Dendritic cell treated with granulocyte-macrophage colony-stimulating factor and Interleukin-4, amounts not matched to agents 40 ng/mL and 50 ng/mL, for 4 days (primary cell): ENCODE data around the gene NOD2.
A peak's percentile ranks its signal among the peaks of the same experiment; 100 is the strongest.

ENCODE experiments used
- H3K27ac Mint-ChIP-seq: one replicate; pipeline ENCODE4 v1.8.0; 2022; ENCODE audit warnings: mild to moderate bottlenecking, mixed read lengths
- H3K27me3 Mint-ChIP-seq: one replicate; pipeline ENCODE4 v1.8.0; 2022; ENCODE audit warnings: mild to moderate bottlenecking, mixed read lengths
- H3K36me3 Mint-ChIP-seq: one replicate; pipeline ENCODE4 v1.8.0; 2022; ENCODE audit warnings: low read depth, mixed read lengths
- H3K4me1 Mint-ChIP-seq: one replicate; pipeline ENCODE4 v1.8.0; 2022; ENCODE audit warnings: low read depth, mixed read lengths
- H3K4me3 Mint-ChIP-seq: one replicate; pipeline ENCODE4 v1.8.0; 2022; ENCODE audit warnings: mild to moderate bottlenecking, moderate library complexity, mixed read lengths
- H3K9me3 Mint-ChIP-seq: one replicate; pipeline ENCODE4 v1.8.0; 2022; ENCODE audit warnings: mixed read lengths
- intact Hi-C: fragments of 100-400 bp; cut with micrococcal nuclease; formaldehyde crosslinking; loops from one replicate; pipeline ENCODE4 v1.15.0; 2022

Gene NOD2

DNA sequence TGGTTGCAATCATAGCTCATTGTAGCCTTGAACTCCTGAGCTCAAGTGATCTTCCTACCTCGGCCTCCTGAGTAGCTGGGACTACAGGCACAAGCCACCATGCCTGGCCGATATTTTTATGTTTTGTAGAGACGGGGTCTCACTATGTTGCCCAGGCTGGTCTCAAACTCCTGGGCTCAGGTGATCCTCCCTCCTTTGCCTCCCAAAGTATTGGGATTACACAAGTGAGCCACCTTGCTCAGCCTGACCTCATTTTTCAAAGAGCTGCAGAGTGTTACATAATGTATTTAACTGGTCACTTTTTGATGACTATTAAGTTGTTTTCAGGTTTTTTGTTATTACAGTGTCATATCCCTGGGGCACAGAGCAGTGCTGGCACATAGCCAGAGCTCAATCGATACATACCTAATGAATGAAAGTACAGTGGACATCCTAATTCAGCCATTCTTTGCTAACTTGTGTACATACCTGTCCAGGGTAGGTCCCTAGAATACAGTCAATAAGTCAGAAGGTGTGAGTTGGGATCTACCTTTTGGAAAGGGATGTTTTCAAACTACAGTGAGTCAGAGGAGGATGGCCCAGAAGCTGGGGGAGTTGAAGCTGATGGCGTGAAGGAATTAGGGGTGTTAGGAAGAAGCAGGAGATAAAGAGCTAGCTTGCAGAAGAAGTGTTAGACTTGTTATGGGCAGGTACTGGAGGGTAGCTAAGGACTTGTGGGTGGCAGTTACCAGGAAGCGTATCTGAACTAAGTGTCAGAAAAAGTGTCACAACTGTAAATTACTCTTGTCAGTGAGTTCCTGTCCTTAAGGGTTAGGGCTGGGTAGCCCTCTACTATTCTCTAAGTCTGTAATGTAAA lies 28.4 kb downstream of the NOD2 start:
- no peak overlapping the region for H3K4me3 Mint-ChIP-seq
- H3K27me3 Mint-ChIP-seq = no peaks in the 10 kb centered on the region
- H3K9me3 Mint-ChIP-seq = peaks cover 20% of the 10 kb centered on the region
- peaks cover 99% of the 10 kb centered on the region for H3K36me3 Mint-ChIP-seq
- peaks cover 53% of the 10 kb centered on the region for H3K4me1 Mint-ChIP-seq
- intact Hi-C loops = loop anchor here (1.0 kb wide), 1 partner anchor 8 kb away; no protein-coding TSS in a partner anchor
- H3K27ac Mint-ChIP-seq = no peak overlapping the region

DNA sequence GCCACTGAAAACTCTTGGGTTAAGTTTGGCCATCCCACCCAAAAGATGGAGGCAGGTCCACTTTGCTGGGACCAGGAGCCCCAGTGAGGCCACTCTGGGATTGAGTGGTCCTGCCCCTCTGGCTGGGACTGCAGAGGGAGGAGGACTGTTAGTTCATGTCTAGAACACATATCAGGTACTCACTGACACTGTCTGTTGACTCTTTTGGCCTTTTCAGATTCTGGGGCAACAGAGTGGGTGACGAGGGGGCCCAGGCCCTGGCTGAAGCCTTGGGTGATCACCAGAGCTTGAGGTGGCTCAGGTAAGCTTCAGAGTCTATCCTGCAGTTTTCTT lies 29.0 kb downstream of the NOD2 start:
- Mint-ChIP-seq H3K36me3 (peaks cover 99% of the 10 kb centered on the region), H3K27ac (no peak overlapping the region), H3K9me3 (peaks cover 20% of the 10 kb centered on the region), H3K4me3 (no peak overlapping the region), H3K27me3 (no peaks in the 10 kb centered on the region), H3K4me1 (peaks cover 47% of the 10 kb centered on the region)
- intact Hi-C loops = no loop called here

DNA sequence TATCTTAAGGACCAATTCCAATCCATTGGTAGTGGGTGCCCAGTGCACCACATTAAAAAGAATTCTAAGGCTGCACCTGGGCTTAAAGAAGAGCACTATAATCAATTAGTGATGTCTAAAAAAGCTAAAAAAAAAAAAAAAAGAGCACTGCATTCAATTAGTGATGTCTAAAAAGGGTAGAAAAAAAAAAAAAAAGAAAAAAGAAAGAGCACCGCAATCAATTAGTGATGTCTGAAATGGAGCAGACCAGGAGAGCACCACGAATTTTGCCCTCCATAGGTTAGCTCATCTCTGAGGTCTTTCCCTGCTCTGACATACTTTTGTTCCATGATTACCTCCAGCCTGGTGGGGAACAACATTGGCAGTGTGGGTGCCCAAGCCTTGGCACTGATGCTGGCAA lies 29.6 kb downstream of the NOD2 start:
- no peak overlapping the region for H3K27ac Mint-ChIP-seq
- H3K9me3 Mint-ChIP-seq = peaks cover 20% of the 10 kb centered on the region
- H3K27me3 Mint-ChIP-seq = no peaks in the 10 kb centered on the region
- peaks cover 41% of the 10 kb centered on the region for H3K4me1 Mint-ChIP-seq
- intact Hi-C loops = no loop called here
- H3K36me3 Mint-ChIP-seq = peaks cover 99% of the 10 kb centered on the region
- H3K4me3 Mint-ChIP-seq = no peak overlapping the region

GRCh38 chr16:50724306-50724705 lies 30.9 kb downstream of the NOD2 start:
- peaks cover 20% of the 10 kb centered on the region for H3K9me3 Mint-ChIP-seq
- H3K4me3 Mint-ChIP-seq = no peak overlapping the region
- no peaks in the 10 kb centered on the region for H3K27me3 Mint-ChIP-seq
- H3K4me1 Mint-ChIP-seq = peaks cover 28% of the 10 kb centered on the region
- intact Hi-C loops = no loop called here
- H3K36me3 Mint-ChIP-seq = peaks cover 100% of the 10 kb centered on the region
- no peak overlapping the region for H3K27ac Mint-ChIP-seq

DNA sequence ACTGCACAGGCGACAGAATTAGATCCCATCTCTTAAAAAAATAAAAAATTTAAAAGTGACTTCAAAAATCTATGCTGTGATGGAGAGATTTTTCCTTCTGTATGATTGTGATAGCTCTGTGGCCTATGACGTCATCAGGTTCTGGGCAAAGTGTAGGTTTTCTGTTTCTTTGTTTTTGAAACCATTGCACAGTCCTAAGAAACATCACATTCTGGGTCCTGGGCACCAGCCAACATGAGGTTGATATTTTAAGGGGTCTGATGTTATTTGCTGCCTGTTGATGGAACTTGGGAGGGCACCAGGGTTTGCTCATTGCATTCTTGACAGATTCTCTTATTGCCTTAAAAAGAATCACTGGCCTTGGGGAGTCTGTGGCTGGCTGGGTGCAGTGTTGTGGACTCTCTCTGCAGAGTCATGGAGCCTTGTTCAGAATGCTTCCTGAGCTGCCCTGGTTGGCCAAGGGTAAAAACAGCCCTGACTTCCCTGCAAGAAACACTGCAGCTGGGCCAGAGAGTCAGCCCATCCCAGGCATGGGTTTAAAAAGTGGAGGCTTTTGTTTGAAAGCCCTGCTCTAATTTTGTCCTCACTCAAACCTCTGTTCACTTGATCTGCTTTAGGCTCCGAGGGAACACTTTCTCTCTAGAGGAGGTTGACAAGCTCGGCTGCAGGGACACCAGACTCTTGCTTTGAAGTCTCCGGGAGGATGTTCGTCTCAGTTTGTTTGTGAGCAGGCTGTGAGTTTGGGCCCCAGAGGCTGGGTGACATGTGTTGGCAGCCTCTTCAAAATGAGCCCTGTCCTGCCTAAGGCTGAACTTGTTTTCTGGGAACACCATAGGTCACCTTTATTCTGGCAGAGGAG lies 38.0 kb downstream of the NOD2 start:
- intact Hi-C loops = no loop called here
- no peak overlapping the region for H3K4me3 Mint-ChIP-seq
- H3K4me1 Mint-ChIP-seq = peaks cover 28% of the 10 kb centered on the region
- no peak overlapping the region for H3K27ac Mint-ChIP-seq
- peaks cover 95% of the 10 kb centered on the region for H3K36me3 Mint-ChIP-seq
- no peaks in the 10 kb centered on the region for H3K27me3 Mint-ChIP-seq
- no peaks in the 10 kb centered on the region for H3K9me3 Mint-ChIP-seq

- Mint-ChIP-seq H3K27ac (no peak overlapping the region), H3K4me3 (no peak overlapping the region), H3K9me3 (no peaks in the 10 kb centered on the region), H3K27me3 (no peaks in the 10 kb centered on the region), H3K4me1 (peaks cover 36% of the 10 kb centered on the region), H3K36me3 (peaks cover 94% of the 10 kb centered on the region)
- intact Hi-C loops = no loop called here
These were observed 38.8 kb downstream of the NOD2 start for GRCh38 chr16:50731989-50732832.

DNA sequence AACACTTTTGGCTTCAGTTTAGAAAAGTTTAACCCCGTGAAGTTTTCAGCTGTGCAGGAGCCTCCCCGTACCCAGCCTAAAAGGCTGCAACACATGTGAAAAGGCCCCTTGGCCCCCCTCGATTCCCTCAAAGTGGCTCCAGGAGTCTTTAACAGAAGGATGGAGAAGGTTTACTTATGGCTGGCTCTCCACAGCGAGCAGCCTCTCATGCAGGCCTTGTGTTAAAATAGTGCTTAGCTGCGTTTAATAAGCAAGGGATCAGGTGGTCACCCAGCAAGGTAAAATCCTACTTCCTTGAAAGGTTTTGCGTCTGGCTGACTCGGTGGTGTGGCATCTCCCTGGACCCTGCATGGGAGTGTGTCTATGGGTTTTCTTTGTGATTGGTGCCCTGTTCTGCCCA lies 40.1 kb downstream of the NOD2 start:
- peaks cover 84% of the 10 kb centered on the region for H3K36me3 Mint-ChIP-seq
- no peaks in the 10 kb centered on the region for H3K9me3 Mint-ChIP-seq
- no peaks in the 10 kb centered on the region for H3K27me3 Mint-ChIP-seq
- H3K4me3 Mint-ChIP-seq = no peak overlapping the region
- H3K27ac Mint-ChIP-seq = no peak overlapping the region
- intact Hi-C loops = no loop called here
- H3K4me1 Mint-ChIP-seq = peaks cover 46% of the 10 kb centered on the region

GRCh38 chr16:50735629-50736122 lies 42.3 kb downstream of the NOD2 start:
- H3K27me3 Mint-ChIP-seq = no peaks in the 10 kb centered on the region
- H3K4me3 Mint-ChIP-seq = no peak overlapping the region
- intact Hi-C loops = no loop called here
- H3K27ac Mint-ChIP-seq = peak overlapping the region; percentile 31
- peaks cover 75% of the 10 kb centered on the region for H3K36me3 Mint-ChIP-seq
- no peaks in the 10 kb centered on the region for H3K9me3 Mint-ChIP-seq
- peaks cover 67% of the 10 kb centered on the region for H3K4me1 Mint-ChIP-seq

GRCh38 chr16:50736448-50736847 lies 43.0 kb downstream of the NOD2 start:
- H3K4me3 Mint-ChIP-seq = no peak overlapping the region
- H3K27ac Mint-ChIP-seq = no peak overlapping the region
- no peaks in the 10 kb centered on the region for H3K27me3 Mint-ChIP-seq
- intact Hi-C loops = no loop called here
- peaks cover 67% of the 10 kb centered on the region for H3K36me3 Mint-ChIP-seq
- no peaks in the 10 kb centered on the region for H3K9me3 Mint-ChIP-seq
- H3K4me1 Mint-ChIP-seq = peaks cover 75% of the 10 kb centered on the region

DNA sequence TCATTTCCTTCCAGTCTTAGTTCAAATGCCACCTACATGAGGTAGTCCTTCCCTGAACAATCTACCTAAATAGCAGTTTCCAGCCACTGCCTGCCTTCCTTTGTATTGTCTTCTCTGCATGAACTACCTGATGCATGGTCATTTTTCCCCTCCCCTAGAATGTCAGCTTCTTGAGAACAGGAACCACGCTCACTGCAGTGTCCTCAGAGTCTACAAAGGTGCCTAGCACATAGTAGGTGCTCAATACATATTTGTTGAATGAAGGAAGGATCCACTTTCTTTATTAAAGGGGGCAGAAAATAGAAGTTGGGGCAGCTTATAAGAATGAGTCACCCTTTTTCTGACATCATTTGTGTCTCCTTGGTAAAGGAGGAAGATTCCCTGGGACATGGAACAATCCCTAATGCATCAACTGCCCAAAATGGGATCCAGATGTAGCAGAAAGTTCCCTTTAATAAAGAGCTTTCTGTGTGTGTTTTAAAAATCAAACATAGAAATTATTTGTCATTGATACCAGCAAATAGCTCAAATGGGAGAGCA lies 44.1 kb downstream of the NOD2 start:
- intact Hi-C loops = no loop called here
- H3K4me3 Mint-ChIP-seq = no peak overlapping the region
- H3K36me3 Mint-ChIP-seq = peaks cover 57% of the 10 kb centered on the region
- H3K9me3 Mint-ChIP-seq = no peaks in the 10 kb centered on the region
- H3K4me1 Mint-ChIP-seq = peaks cover 77% of the 10 kb centered on the region
- H3K27me3 Mint-ChIP-seq = no peaks in the 10 kb centered on the region
- H3K27ac Mint-ChIP-seq = no peak overlapping the region

DNA sequence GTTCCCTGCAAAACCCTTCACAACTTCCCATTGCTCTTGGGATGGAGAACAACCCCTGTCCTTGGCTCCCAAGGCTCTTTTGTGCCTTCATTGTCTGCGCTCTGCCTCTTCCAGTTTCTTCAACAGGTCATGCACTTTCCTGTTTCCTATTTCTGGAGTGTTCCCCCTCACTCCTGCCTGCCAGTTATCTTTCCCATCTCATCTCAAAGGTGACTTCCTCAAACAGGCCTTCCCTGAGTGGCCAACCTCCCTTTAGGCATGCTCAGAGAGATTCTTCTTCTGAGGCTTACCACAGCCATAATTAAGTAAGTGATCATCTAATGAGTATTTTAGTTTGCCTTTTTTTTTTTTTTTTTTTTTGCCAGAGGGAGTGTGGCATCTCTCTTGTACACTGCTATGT lies 45.6 kb downstream of the NOD2 start:
- Mint-ChIP-seq H3K27ac (peak overlapping the region; percentile 91), H3K36me3 (peaks cover 44% of the 10 kb centered on the region), H3K4me3 (no peak overlapping the region), H3K9me3 (no peaks in the 10 kb centered on the region), H3K4me1 (peaks cover 82% of the 10 kb centered on the region), H3K27me3 (no peaks in the 10 kb centered on the region)
- intact Hi-C loops = no loop called here

- Mint-ChIP-seq H3K27me3 (no peaks in the 10 kb centered on the region), H3K4me1 (peaks cover 81% of the 10 kb centered on the region), H3K36me3 (peaks cover 40% of the 10 kb centered on the region), H3K4me3 (peak overlapping the region; percentile 77), H3K9me3 (no peaks in the 10 kb centered on the region), H3K27ac (peak overlapping the region; percentile 91)
- intact Hi-C loops = loop anchor here (1.0 to 10.0 kb wide), 5 partner anchors 31 to 376 kb away; partner anchors contain the start of genes BRD7 and NKD1
These were observed 47.3 kb downstream of the NOD2 start for GRCh38 chr16:50740736-50741135.

DNA sequence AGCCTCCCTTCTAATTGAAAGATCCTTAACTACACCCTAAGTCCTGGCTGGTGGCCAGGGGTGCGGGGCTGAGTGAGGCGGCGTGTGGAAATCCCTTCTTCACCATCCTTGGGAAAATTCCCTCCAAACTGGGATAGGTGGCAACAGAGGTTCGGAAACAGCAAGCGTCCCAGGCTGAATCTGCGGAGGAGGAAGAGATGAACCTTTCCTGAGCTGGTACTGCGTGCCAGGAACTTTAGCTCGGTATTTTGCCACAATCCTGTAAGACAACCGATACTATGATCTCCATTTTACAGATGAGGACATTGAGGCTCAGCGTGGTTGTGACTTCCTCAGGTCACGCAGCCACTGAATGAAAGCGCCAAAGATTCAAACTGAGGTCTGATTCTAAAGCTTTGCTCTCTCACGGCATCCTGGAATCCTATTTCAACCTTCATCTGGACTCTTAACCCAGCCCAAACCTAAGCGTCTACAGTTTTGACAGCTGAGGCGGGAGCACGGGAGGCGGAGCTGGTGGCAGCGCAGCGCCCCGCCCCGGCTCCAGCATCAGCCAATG lies 47.9 kb downstream of the NOD2 start:
- peak overlapping the region; percentile 91 for H3K27ac Mint-ChIP-seq
- no peaks in the 10 kb centered on the region for H3K27me3 Mint-ChIP-seq
- H3K4me1 Mint-ChIP-seq = peaks cover 76% of the 10 kb centered on the region
- H3K4me3 Mint-ChIP-seq = peak overlapping the region; percentile 77
- intact Hi-C loops = loop anchor here (1.0 to 10.0 kb wide), 5 partner anchors 32 to 377 kb away; partner anchors contain the start of genes BRD7 and NKD1
- H3K36me3 Mint-ChIP-seq = peaks cover 41% of the 10 kb centered on the region
- H3K9me3 Mint-ChIP-seq = no peaks in the 10 kb centered on the region
